Breast epithelium (tissue), 4 donors: ENCODE measurements around the gene PDIA5. TPM values are rescaled to one million over a fixed set of nuclear protein-coding genes. Genes with fewer than 3 reads are reported as not detected.

Experiments used
- DNase-seq, 2 donors: peaks; one replicate each; pipeline ENCODE4 v3.0.0-alpha.2; 2019; ENCODE audit warnings: low spot score in 2 of 2
- H3K27ac ChIP-seq, 2 donors: fragments of 200-600 bp; sonication (generic) in 1 of 2; one replicate each; pipeline ENCODE4 v1.5.1; 2016 to 2019; ENCODE audit warnings: mild to moderate bottlenecking in 1 of 2
- H3K27me3 ChIP-seq, 2 donors: fragments of 200-600 bp; sonication (generic) in 1 of 2; one replicate each; pipeline versions ENCODE4 v1.5.1 to v1.6.0; 2017 to 2019; ENCODE audit warnings: control low read depth in 1 of 2, mild to moderate bottlenecking in 1 of 2
- H3K36me3 ChIP-seq: fragments of 200-600 bp; one replicate; pipeline ENCODE4 v1.5.1; 2019
- H3K4me1 ChIP-seq, 2 donors: fragments of 200-600 bp; sonication (generic); one replicate each; pipeline ENCODE4 v1.5.1; 2016 to 2019; ENCODE audit warnings: control low read depth in 1 of 2
- H3K4me3 ChIP-seq, 3 donors: fragments of 200-600 bp; sonication (generic); 1 replicate in 2 of 3; 2 replicates in 1 of 3; pipeline ENCODE4 v1.5.1; 2016 to 2019; ENCODE audit warnings: mild to moderate bottlenecking in 3 of 3, moderate library complexity in 2 of 3
- H3K9me3 ChIP-seq, 2 donors: fragments of 200-600 bp; sonication (generic) in 1 of 2; one replicate each; pipeline ENCODE4 v1.5.1; 2016 to 2019; ENCODE audit warnings: control low read depth in 1 of 2
- POLR2A ChIP-seq: fragments of 450-650 bp; IDR thresholded peaks from one replicate; pipeline ENCODE4 v1.6.1; 2016; ENCODE audit warnings: antibody characterized with exemption, mild to moderate bottlenecking, moderate library complexity
- POLR2AphosphoS5 ChIP-seq, 3 donors: sonication (generic); formaldehyde crosslinking; IDR thresholded peaks; one replicate each; pipeline ENCODE4 v1.6.1; 2017; ENCODE audit warnings: antibody characterized with exemption in 3 of 3
- intact Hi-C: fragments of 100-400 bp; cut with DNase I; formaldehyde crosslinking; loops from one replicate; pipeline ENCODE4 v1.15.1; 2023; ENCODE audit warnings: low total_unique reads
- total RNA-seq, 3 donors: library from RNA; depleted of rRNA; stranded (reverse); fragments of >200 nt; gene quantifications; one replicate each; pipeline ENCODE4 v1.1.0, GENCODE V29; 2016
- TF ChIP-seq, protein P1 (sequence below), 3 donors: fragments of 450-650 bp; IDR thresholded peaks; one replicate each; pipeline ENCODE4 v1.5.1; 2016 to 2017; ENCODE audit warnings: antibody characterized with exemption in 3 of 3, mild to moderate bottlenecking in 3 of 3, moderate library complexity in 3 of 3

Gene PDIA5
- total RNA-seq, 3 donors from 2014 or later: 10.7 to 26.5 (median 11.0) TPM

DNA sequence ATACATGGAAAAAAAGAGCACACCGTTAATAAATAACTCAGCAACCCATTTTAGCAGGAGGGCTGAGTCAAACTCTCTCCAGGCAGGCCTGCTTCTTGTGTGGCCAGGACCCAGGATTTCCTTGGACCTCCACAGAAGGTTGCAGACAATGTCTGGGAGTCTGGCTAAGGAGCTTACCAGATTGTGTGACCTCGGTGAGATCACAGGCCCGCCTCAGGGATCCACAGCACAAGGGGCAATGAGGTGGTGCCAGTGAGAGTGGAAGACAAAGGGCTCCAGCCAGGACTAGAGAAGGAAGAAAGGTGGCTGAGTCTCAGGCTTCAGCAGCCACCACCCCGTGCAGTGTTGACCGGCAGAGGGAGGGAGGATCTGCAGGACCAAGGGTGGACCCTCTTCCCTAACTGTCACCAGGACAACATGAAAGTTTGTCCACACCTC lies 102.7 kb downstream of the PDIA5 start:
- intact Hi-C loops: no loop called here
- no peak for TF ChIP-seq POLR2AphosphoS5 (IDR thresholded peaks at IDR 0.05)
- TF ChIP-seq, protein P1, sequence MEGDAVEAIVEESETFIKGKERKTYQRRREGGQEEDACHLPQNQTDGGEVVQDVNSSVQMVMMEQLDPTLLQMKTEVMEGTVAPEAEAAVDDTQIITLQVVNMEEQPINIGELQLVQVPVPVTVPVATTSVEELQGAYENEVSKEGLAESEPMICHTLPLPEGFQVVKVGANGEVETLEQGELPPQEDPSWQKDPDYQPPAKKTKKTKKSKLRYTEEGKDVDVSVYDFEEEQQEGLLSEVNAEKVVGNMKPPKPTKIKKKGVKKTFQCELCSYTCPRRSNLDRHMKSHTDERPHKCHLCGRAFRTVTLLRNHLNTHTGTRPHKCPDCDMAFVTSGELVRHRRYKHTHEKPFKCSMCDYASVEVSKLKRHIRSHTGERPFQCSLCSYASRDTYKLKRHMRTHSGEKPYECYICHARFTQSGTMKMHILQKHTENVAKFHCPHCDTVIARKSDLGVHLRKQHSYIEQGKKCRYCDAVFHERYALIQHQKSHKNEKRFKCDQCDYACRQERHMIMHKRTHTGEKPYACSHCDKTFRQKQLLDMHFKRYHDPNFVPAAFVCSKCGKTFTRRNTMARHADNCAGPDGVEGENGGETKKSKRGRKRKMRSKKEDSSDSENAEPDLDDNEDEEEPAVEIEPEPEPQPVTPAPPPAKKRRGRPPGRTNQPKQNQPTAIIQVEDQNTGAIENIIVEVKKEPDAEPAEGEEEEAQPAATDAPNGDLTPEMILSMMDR (IDR thresholded peaks at IDR 0.05): no peak
- no peak for TF ChIP-seq POLR2A
- H3K9me3 ChIP-seq: no peaks in the 10 kb centered on the region
- H3K4me3 ChIP-seq: no peak overlapping the region
- no peak overlapping the region for H3K27ac ChIP-seq
- DNase-seq: no peak
- H3K36me3 ChIP-seq: peaks cover 3% of the 10 kb centered on the region
- no peaks in the 10 kb centered on the region for H3K27me3 ChIP-seq
- no peaks in the 10 kb centered on the region for H3K4me1 ChIP-seq

DNA sequence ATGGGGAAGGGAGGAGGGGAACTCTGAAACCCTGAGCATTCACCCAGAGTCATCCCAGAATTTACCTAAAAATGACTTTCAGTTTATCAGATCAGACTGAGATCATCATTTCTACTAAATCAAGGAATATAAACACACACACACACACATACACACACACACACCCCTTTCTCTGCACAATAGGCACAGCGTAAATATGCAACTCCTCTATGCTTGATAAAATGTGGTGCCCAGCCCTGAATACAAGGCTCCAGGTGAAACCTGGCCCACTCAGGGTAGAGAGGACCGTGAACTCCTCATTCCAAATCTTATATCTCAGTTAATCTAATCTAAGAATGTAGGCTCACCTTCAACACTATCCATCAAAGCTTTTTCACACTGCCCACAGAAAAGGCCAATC lies 103.1 kb downstream of the PDIA5 start:
- TF ChIP-seq POLR2AphosphoS5 (IDR thresholded peaks at IDR 0.05): no peak
- no peak for TF ChIP-seq POLR2A
- TF ChIP-seq, protein P1 (IDR thresholded peaks at IDR 0.05): no peak
- no peak for DNase-seq
- intact Hi-C loops: no loop called here
- Histone ChIP-seq H3K27me3 (no peaks in the 10 kb centered on the region), H3K4me3 (no peak overlapping the region), H3K27ac (no peak overlapping the region), H3K36me3 (no peaks in the 10 kb centered on the region), H3K9me3 (no peaks in the 10 kb centered on the region), H3K4me1 (no peaks in the 10 kb centered on the region)

DNA sequence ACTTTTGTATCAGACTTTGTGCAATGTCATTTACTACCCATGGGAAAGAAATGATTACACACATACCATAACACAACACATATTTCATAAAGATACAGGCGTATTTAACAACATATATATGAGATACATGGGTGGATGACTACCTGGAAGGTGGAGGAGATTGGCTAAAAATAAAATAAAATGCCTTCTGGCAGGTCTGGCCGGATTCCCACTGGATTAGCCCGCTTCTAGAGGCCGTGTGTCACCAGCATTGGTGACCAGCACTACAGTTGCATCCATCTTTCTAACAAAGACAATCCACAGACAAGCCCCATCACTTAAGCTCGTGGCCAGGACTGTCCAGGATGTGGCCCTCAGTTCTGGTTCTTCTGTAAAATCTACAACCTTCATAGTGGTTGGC lies 114.0 kb downstream of the PDIA5 start:
- no peak overlapping the region for H3K4me3 ChIP-seq
- peaks cover 0 to 4% of the 10 kb centered on the region in 2 donors for H3K9me3 ChIP-seq
- H3K27me3 ChIP-seq: no peaks in the 10 kb centered on the region
- H3K27ac ChIP-seq: no peak overlapping the region
- no peak for DNase-seq
- no peaks in the 10 kb centered on the region for H3K4me1 ChIP-seq
- TF ChIP-seq POLR2AphosphoS5 (IDR thresholded peaks at IDR 0.05) (no peak), POLR2A (no peak)
- TF ChIP-seq, protein P1 (IDR thresholded peaks at IDR 0.05): no peak
- intact Hi-C loops: no loop called here
- no peaks in the 10 kb centered on the region for H3K36me3 ChIP-seq

DNA sequence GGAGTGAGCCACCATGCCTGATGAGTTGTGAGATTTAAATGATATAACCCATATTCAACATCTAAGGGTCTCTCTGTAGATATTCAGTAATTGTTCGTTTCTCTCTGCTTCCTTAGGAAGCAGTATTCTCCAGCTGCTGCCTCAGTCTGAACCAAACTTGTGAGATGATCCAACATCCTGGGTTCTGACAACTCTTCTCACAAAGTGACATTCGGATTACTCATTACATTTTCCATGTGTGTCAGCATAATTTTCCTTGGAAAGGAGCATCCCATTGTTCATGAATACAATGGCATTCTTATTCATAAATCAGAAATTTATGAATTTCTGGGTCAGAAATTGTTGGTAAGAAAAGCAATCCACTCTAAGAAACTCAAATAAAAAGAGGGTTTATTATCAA lies 119.9 kb downstream of the PDIA5 start:
- Histone ChIP-seq H3K27ac (no peak overlapping the region), H3K9me3 (peaks cover 0 to 4% of the 10 kb centered on the region in 2 donors), H3K27me3 (no peaks in the 10 kb centered on the region), H3K4me1 (no peaks in the 10 kb centered on the region), H3K4me3 (no peak overlapping the region), H3K36me3 (no peaks in the 10 kb centered on the region)
- TF ChIP-seq POLR2AphosphoS5 (IDR thresholded peaks at IDR 0.05) (no peak), POLR2A (no peak)
- TF ChIP-seq, protein P1 (IDR thresholded peaks at IDR 0.05): no peak
- no peak for DNase-seq
- intact Hi-C loops: no loop called here

DNA sequence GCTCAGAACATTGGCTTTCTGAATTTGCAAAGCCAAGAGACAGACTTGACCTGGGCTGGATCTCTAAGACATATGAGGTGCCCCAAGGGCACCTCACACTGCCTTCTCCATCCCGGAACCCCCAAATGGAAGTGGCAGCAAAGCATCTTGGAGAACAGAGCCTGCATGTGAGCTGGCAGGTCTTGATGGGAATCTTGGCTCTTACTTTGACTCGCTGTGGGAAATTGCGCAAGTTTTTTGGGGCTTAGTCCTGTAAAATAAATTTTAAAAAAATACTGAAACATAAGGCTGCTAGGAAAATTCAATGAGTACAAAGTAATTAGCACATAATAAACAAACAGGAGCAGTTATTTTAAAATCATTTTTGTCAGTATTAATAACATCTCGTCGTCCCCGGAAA lies 121.2 kb downstream of the PDIA5 start:
- H3K27me3 ChIP-seq: no peaks in the 10 kb centered on the region
- TF ChIP-seq, protein P1 (IDR thresholded peaks at IDR 0.05): no peak
- no peak for TF ChIP-seq POLR2A
- no peak for TF ChIP-seq POLR2AphosphoS5 (IDR thresholded peaks at IDR 0.05)
- H3K4me1 ChIP-seq: no peaks in the 10 kb centered on the region
- intact Hi-C loops: no loop called here
- H3K36me3 ChIP-seq: no peaks in the 10 kb centered on the region
- H3K4me3 ChIP-seq: no peak overlapping the region
- DNase-seq: no peak
- H3K9me3 ChIP-seq: no peaks in the 10 kb centered on the region
- H3K27ac ChIP-seq: no peak overlapping the region
